ENCODE data around the gene STX8.

The STX8 gene

GRCh38 chr17:9306086-9306485 lies 269.5 kb downstream of the STX8 start:
- ATAC-seq: no peak
- TF ChIP-seq RARB (CRISPR knock-in tag; IDR thresholded peaks at IDR 0.05): no peak
- no peak for TF ChIP-seq ZNF8 (CRISPR knock-in tag; IDR thresholded peaks at IDR 0.05)
- no peak for TF ChIP-seq PATZ1 (CRISPR knock-in tag; IDR thresholded peaks at IDR 0.05; ENCODE audit: borderline replicate concordance)
- no peak for TF ChIP-seq CSRNP3 (CRISPR knock-in tag; IDR thresholded peaks at IDR 0.05)
- no peak for TF ChIP-seq ISL1 (CRISPR knock-in tag; IDR thresholded peaks at IDR 0.05)
- no peak for TF ChIP-seq TSHZ2 (CRISPR knock-in tag; IDR thresholded peaks at IDR 0.05)
- no peak for TF ChIP-seq PPARA (CRISPR knock-in tag; IDR thresholded peaks at IDR 0.05; ENCODE audit: borderline replicate concordance)
- no peak for TF ChIP-seq ZNF565 (CRISPR knock-in tag; conservative IDR thresholded peaks at IDR 0.05; ENCODE audit: low read depth)
- TF ChIP-seq POU6F1 (CRISPR knock-in tag; IDR thresholded peaks at IDR 0.05; ENCODE audit: borderline replicate concordance, low read depth): no peak
- no peak for TF ChIP-seq ZFP30 (CRISPR knock-in tag; IDR thresholded peaks at IDR 0.05)
- TF ChIP-seq ESRRG (CRISPR knock-in tag; IDR thresholded peaks at IDR 0.05): no peak
- TF ChIP-seq GLIS3 (CRISPR knock-in tag; IDR thresholded peaks at IDR 0.05): no peak

- ATAC-seq: no peak
- TF ChIP-seq TCF4 (CRISPR knock-in tag; IDR thresholded peaks at IDR 0.05; ENCODE audit: borderline replicate concordance) (no peak), ZC3H10 (CRISPR knock-in tag; IDR thresholded peaks at IDR 0.05) (no peak), ARNTL (CRISPR knock-in tag; IDR thresholded peaks at IDR 0.05; ENCODE audit: borderline replicate concordance, low read depth) (no peak), ESRRG (CRISPR knock-in tag; IDR thresholded peaks at IDR 0.05) (no peak), PPARA (CRISPR knock-in tag; IDR thresholded peaks at IDR 0.05; ENCODE audit: borderline replicate concordance) (no peak), TOX (CRISPR knock-in tag; IDR thresholded peaks at IDR 0.05; ENCODE audit: borderline replicate concordance) (no peak), CREB5 (CRISPR knock-in tag; IDR thresholded peaks at IDR 0.05; ENCODE audit: low read depth) (no peak), RARB (CRISPR knock-in tag; IDR thresholded peaks at IDR 0.05) (no peak), ZNF70 (CRISPR knock-in tag; IDR thresholded peaks at IDR 0.05) (no peak), SNAI2 (CRISPR knock-in tag; IDR thresholded peaks at IDR 0.05) (no peak), GLIS3 (CRISPR knock-in tag; IDR thresholded peaks at IDR 0.05) (no peak), ISL1 (CRISPR knock-in tag; IDR thresholded peaks at IDR 0.05) (no peak), PATZ1 (CRISPR knock-in tag; IDR thresholded peaks at IDR 0.05; ENCODE audit: borderline replicate concordance) (no peak)
These were observed 275.9 kb downstream of the STX8 start for GRCh38 chr17:9299695-9300094.
